Osteocyte (in vitro differentiated cells): ENCODE measurements around the gene NDST1. TPM values are rescaled to one million over a fixed set of nuclear protein-coding genes. Genes with fewer than 3 reads are reported as not detected.

Source experiments
- DNase-seq: peaks from one replicate; pipeline ENCODE4 v3.0.0; 2021; ENCODE audit warnings: mixed read lengths; ENCODE audit not compliant: unreplicated experiment; ENCODE audit errors: extremely low spot score
- H3K27ac Mint-ChIP-seq: one replicate; pipeline ENCODE4 v1.8.0; 2021; ENCODE audit warnings: mild to moderate bottlenecking, mixed read lengths; ENCODE audit not compliant: unreplicated experiment
- H3K27me3 Mint-ChIP-seq: one replicate; pipeline ENCODE4 v1.8.0; 2021; ENCODE audit warnings: mixed read lengths; ENCODE audit not compliant: unreplicated experiment
- H3K36me3 Mint-ChIP-seq: one replicate; pipeline ENCODE4 v1.8.0; 2021; ENCODE audit warnings: mixed read lengths; ENCODE audit not compliant: unreplicated experiment
- H3K4me1 Mint-ChIP-seq: one replicate; pipeline ENCODE4 v1.8.0; 2021; ENCODE audit warnings: mixed read lengths; ENCODE audit not compliant: unreplicated experiment
- H3K4me3 Mint-ChIP-seq: one replicate; pipeline ENCODE4 v1.8.0; 2021; ENCODE audit warnings: mild to moderate bottlenecking, moderate library complexity, mixed read lengths; ENCODE audit not compliant: unreplicated experiment
- H3K9me3 Mint-ChIP-seq: one replicate; pipeline ENCODE4 v1.8.0; 2021; ENCODE audit warnings: mixed read lengths; ENCODE audit not compliant: unreplicated experiment
- CTCF ChIP-seq: fragments of 200-600 bp; sonication (generic); IDR thresholded peaks from 2 replicates; pipeline ENCODE4 v1.5.0; 2021; ENCODE audit warnings: antibody characterized with exemption, mild to moderate bottlenecking, moderate library complexity
- total RNA-seq: library from RNA; stranded (reverse); gene quantifications from 2 replicates; pipeline ENCODE4 v1.2.1, GENCODE V29; 2021

The NDST1 gene
- total RNA-seq, 1 donor from 2014 or later, result 110 TPM

DNA sequence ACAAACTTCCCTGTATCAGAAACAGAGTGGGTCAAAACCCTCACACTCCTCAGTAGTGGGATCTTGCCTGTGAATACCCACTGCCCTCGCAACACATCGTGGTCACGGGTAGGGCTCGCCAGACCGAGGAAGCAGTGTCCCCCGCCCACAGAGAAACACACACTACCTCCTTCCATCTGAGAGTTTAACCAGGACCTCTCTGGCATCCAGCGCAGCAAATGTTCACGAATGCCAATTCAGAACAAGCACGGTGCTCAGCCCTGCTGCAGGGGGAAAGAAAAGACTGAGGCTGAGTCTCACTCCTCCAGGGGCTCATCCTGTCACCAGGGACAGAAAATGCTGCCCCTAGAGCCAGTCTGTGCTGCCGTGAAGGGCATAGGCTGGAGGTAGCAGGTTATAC lies 90.1 kb downstream of the NDST1 start:
- Mint-ChIP-seq H3K4me3 (no peak overlapping the region), H3K9me3 (no peaks in the 10 kb centered on the region), H3K4me1 (peaks cover 68% of the 10 kb centered on the region), H3K27me3 (no peaks in the 10 kb centered on the region), H3K36me3 (no peaks in the 10 kb centered on the region), H3K27ac (peak overlapping the region; percentile 23)
- DNase-seq, result no peak
- no peak for TF ChIP-seq CTCF

GRCh38 chr5:150598821-150599273 lies 90.9 kb downstream of the NDST1 start:
- DNase-seq, result no peak
- H3K4me3 Mint-ChIP-seq, result no peak overlapping the region
- peaks cover 71% of the 10 kb centered on the region for H3K4me1 Mint-ChIP-seq
- peak overlapping the region; percentile 89 for H3K27ac Mint-ChIP-seq
- no peaks in the 10 kb centered on the region for H3K36me3 Mint-ChIP-seq
- no peak for TF ChIP-seq CTCF
- H3K27me3 Mint-ChIP-seq, result no peaks in the 10 kb centered on the region
- H3K9me3 Mint-ChIP-seq, result no peaks in the 10 kb centered on the region

DNA sequence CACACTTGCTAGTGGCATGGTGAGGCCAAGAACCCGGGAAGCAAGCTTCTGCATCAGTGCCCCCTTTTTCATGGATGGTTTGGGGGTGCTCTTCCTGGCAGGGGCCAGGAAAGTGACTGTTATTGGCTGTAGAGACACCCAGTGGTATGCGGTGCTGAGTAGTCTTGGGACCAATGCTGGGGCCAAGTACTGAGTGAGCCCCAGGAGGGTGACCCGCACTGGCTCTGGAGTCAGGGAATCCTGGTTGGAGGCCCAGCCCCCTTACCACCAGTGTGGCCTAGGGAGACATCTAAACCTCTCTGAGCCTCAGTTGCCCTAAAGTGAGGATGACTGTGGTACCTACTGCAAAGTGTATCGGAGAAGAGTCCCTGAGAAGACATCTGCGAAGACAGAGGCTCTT lies 91.3 kb downstream of the NDST1 start:
- peaks cover 75% of the 10 kb centered on the region for H3K4me1 Mint-ChIP-seq
- H3K9me3 Mint-ChIP-seq, result no peaks in the 10 kb centered on the region
- no peak for DNase-seq
- H3K36me3 Mint-ChIP-seq, result no peaks in the 10 kb centered on the region
- no peak for TF ChIP-seq CTCF
- peak overlapping the region; percentile 89 for H3K27ac Mint-ChIP-seq
- no peak overlapping the region for H3K4me3 Mint-ChIP-seq
- H3K27me3 Mint-ChIP-seq, result no peaks in the 10 kb centered on the region

DNA sequence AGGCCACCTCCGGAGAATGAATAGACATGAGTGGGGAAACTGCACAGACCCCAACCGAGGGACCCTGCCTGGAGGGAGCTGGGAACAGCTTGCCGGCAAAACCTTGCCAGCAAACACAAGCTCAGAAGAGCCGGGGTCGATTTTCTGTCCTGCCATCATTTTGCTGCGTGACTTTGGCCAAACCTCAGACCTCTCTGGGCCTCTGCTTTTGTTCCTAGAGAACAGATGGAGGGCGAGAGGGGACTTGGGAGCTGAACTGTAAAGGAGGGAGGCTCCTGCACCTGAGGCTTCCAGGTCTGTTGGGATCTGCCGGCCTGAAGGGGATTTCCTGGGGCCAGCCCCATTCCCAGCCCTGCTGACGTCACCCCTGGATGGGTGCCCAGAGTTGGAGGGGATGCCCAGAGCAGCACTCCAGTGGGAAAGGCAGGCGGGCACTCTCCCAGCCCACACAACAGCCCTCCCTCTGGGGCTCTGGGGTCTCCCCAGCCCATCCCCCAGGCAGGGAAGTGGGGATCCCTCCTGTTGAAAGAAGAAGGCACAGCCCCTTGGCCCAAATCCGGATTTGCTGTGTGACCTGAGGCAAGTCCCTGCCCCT lies 92.1 kb downstream of the NDST1 start:
- H3K4me3 Mint-ChIP-seq, result no peak overlapping the region
- H3K9me3 Mint-ChIP-seq, result no peaks in the 10 kb centered on the region
- DNase-seq, result peak; percentile 94
- H3K4me1 Mint-ChIP-seq, result peaks cover 79% of the 10 kb centered on the region
- no peak for TF ChIP-seq CTCF
- H3K36me3 Mint-ChIP-seq, result no peaks in the 10 kb centered on the region
- peak overlapping the region; percentile 89 for H3K27ac Mint-ChIP-seq
- no peaks in the 10 kb centered on the region for H3K27me3 Mint-ChIP-seq

DNA sequence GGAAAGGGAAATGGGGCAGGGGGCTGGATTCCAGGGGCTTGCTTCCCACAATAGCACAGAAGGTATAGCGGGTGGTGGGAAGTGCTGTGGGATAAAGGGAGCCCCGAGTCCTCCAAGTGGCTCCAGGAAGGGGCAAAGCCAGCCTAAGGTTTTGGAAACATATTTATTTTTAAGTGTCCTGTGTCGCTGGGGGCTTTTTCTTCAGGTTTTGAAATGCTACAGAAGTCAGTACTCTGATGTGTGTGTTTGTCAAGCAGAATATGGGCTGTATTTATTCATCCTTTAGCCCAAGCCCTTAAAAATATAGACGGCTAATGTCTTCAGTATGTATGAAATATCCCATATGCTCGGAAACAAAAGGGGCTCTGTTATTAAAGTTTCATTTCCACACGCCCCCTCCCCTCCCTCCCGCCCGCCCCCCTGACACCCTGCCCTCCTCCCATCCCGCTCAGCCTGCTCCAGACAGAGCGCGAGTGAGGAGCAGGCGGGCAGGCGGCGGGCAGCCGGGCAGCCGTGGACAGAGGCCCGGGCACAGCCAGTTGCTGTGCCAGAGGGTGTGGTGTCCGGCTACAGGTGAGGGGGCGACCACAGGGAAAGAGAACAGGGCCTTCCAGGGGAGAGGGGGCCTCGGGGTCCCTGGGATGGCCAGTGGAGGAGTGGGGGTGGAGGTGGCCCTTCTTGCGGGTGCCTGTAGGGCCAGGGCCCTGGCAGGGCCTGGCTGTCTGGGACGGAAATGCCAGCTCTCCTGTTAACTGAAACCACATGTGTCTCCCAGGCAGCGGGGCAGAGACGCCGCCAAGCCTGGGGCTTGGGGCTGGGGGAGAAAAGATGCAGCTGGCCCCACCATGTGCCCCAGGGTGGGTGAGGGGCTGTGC lies 92.9 kb downstream of the NDST1 start:
- TF ChIP-seq CTCF, result no peak
- H3K4me1 Mint-ChIP-seq, result peaks cover 79% of the 10 kb centered on the region
- H3K4me3 Mint-ChIP-seq, result peak overlapping the region; percentile 74
- H3K27me3 Mint-ChIP-seq, result no peaks in the 10 kb centered on the region
- peak overlapping the region; percentile 93 for H3K27ac Mint-ChIP-seq
- no peaks in the 10 kb centered on the region for H3K36me3 Mint-ChIP-seq
- no peaks in the 10 kb centered on the region for H3K9me3 Mint-ChIP-seq
- no peak for DNase-seq
